Parathyroid adenoma (tissue), 2 donors: ENCODE data around the gene ARL5A.

Experiments
- H2AFZ ChIP-seq: fragments of 300-600 bp; sonication (generic); one replicate; pipeline ENCODE4 v1.7.0; 2017; ENCODE audit warnings: antibody characterized with exemption, mild to moderate bottlenecking
- H3K27ac ChIP-seq: fragments of 300-600 bp; sonication (generic); one replicate; pipeline ENCODE4 v1.7.0; 2017
- H3K27me3 ChIP-seq: fragments of 300-600 bp; sonication (generic); one replicate; pipeline ENCODE4 v1.7.0; 2017; ENCODE audit warnings: low read length; ENCODE audit not compliant: control insufficient read depth, insufficient read depth
- H3K36me3 ChIP-seq: fragments of 300-600 bp; sonication (generic); one replicate; pipeline ENCODE4 v1.7.0; 2017; ENCODE audit warnings: low read length; ENCODE audit not compliant: control insufficient read depth, insufficient read depth
- H3K4me1 ChIP-seq: fragments of 300-600 bp; sonication (generic); one replicate; pipeline ENCODE4 v1.7.0; 2017; ENCODE audit warnings: control low read depth
- H3K4me2 ChIP-seq: fragments of 300-600 bp; sonication (generic); one replicate; pipeline ENCODE4 v1.7.0; 2017; ENCODE audit warnings: low read length
- H3K4me3 ChIP-seq: fragments of 300-600 bp; sonication (generic); one replicate; pipeline ENCODE4 v1.7.0; 2017; ENCODE audit warnings: low read depth, low read length
- H3K79me2 ChIP-seq: fragments of 300-600 bp; sonication (generic); one replicate; pipeline ENCODE4 v1.7.0; 2017; ENCODE audit warnings: control low read depth
- H3K9ac ChIP-seq: fragments of 300-600 bp; sonication (generic); one replicate; pipeline ENCODE4 v1.7.0; 2017; ENCODE audit warnings: mild to moderate bottlenecking
- H3K9me3 ChIP-seq: fragments of 300-600 bp; sonication (generic); one replicate; pipeline ENCODE4 v1.7.0; 2017; ENCODE audit warnings: low read length; ENCODE audit not compliant: control insufficient read depth
- CTCF ChIP-seq: fragments of 300-600 bp; sonication (generic); IDR thresholded peaks from one replicate; pipeline ENCODE4 v1.7.0; 2017; ENCODE audit warnings: antibody characterized with exemption, mild to moderate bottlenecking
- donor health status: primary hyperparathyroidism.

ARL5A gene

GRCh38 chr2:151853070-151853758 is 25.0 kb upstream of the ARL5A start:
- Histone ChIP-seq H3K4me2 (no peak overlapping the region), H3K4me1 (peaks cover 2% of the 10 kb centered on the region), H3K9ac (no peak overlapping the region), H3K9me3 (no peaks in the 10 kb centered on the region), H3K4me3 (no peak overlapping the region), H3K79me2 (no peaks in the 10 kb centered on the region), H3K36me3 (no peaks in the 10 kb centered on the region), H3K27ac (no peak overlapping the region), H2AFZ (no peak overlapping the region), H3K27me3 (no peaks in the 10 kb centered on the region)
- no peak for TF ChIP-seq CTCF

GRCh38 chr2:151852260-151853069 is 24.2 kb upstream of the ARL5A start:
- Histone ChIP-seq H3K79me2 (no peaks in the 10 kb centered on the region), H3K27me3 (no peaks in the 10 kb centered on the region), H3K4me2 (no peak overlapping the region), H3K4me1 (peaks cover 2% of the 10 kb centered on the region), H3K27ac (no peak overlapping the region), H3K36me3 (no peaks in the 10 kb centered on the region), H3K9ac (no peak overlapping the region), H2AFZ (no peak overlapping the region), H3K9me3 (no peaks in the 10 kb centered on the region), H3K4me3 (no peak overlapping the region)
- no peak for TF ChIP-seq CTCF

GRCh38 chr2:151851761-151852160 is 23.5 kb upstream of the ARL5A start:
- peaks cover 2% of the 10 kb centered on the region for H3K4me1 ChIP-seq
- TF ChIP-seq CTCF = no peak
- H3K9ac ChIP-seq = no peak overlapping the region
- H3K27ac ChIP-seq = no peak overlapping the region
- H3K27me3 ChIP-seq = no peaks in the 10 kb centered on the region
- H3K36me3 ChIP-seq = no peaks in the 10 kb centered on the region
- H2AFZ ChIP-seq = no peak overlapping the region
- no peak overlapping the region for H3K4me2 ChIP-seq
- no peak overlapping the region for H3K4me3 ChIP-seq
- H3K79me2 ChIP-seq = no peaks in the 10 kb centered on the region
- no peaks in the 10 kb centered on the region for H3K9me3 ChIP-seq

GRCh38 chr2:151849413-151850010 is 21.3 kb upstream of the ARL5A start:
- H3K9me3 ChIP-seq = no peaks in the 10 kb centered on the region
- H3K9ac ChIP-seq = no peak overlapping the region
- no peaks in the 10 kb centered on the region for H3K27me3 ChIP-seq
- no peaks in the 10 kb centered on the region for H3K79me2 ChIP-seq
- no peak overlapping the region for H3K4me3 ChIP-seq
- H3K4me1 ChIP-seq = peaks cover 2% of the 10 kb centered on the region
- H2AFZ ChIP-seq = no peak overlapping the region
- H3K4me2 ChIP-seq = no peak overlapping the region
- H3K36me3 ChIP-seq = no peaks in the 10 kb centered on the region
- H3K27ac ChIP-seq = no peak overlapping the region
- no peak for TF ChIP-seq CTCF
